HG02678 (cell line): ENCODE measurements around the gene PDLIM7.

Experiments
- ATAC-seq: cut with Tn5 transposase; IDR thresholded peaks from one replicate; pipeline ENCODE4 v1.9.1; 2021; ENCODE audit warnings: mild to moderate bottlenecking, moderate library complexity; ENCODE audit not compliant: unreplicated experiment

PDLIM7 gene

GRCh38 chr5:177524941-177525655 is 27.7 kb upstream of the PDLIM7 start:
- ATAC-seq, result no peak

DNA sequence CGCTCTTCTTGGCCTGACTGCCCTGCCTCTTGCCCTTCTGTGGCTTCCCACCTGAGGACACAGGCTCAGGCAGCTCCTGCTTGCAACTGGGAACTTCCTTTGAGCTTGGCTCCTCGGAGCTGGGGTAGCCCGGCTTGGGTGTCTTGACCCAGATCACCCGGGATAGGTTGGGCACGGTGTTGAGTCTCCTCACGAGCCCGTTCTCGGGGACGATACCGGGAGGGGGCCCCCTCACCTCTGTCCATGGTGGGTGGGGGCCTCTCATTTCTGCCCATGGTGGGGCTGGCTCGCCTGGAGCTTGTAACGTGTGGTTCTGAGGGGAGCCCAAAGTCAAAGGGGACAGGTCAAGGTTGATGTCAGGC is 27.1 kb upstream of the PDLIM7 start:
- no peak for ATAC-seq

DNA sequence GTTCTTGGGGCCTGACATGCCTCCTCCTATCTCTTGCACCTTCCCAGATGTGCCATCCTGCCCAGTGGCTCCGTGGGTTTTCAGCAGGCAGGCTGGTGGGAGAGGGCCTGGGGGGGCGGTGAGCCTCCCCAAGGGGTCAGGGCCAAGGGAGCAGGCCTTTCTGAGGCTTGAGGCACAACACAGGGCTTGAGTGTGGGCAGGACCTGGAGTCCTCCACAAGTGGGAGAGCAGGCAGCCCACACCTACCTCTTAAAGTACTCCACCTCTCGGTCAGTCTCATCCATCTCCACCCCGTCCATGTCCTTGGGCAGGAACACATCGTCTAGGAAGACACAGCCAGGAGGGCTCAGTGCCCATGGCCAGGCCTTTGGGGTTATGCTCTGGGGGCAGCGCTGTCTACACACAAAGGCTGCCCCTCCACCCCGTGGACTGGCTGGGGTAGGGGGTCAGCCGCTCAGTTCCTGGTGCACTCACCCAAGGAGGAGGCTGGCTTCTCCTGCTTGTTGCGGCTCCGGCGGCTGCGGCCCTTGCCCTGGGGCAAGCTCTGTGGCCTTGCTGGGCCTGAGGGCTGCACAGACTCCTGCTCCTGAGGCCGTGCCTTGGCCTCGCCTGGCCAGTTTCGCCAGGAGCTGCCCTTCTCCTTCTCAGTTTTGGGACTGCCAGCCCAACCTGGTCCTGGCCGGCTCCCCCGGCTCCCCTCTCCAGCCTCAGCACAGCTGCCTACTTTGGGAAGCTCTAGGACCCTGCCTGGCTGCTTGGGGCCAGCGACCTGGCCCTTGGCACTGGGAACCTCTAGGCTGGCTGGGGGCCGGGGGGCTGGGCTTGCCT is 26.5 kb upstream of the PDLIM7 start:
- ATAC-seq, result no peak

- no peak for ATAC-seq
Measured at GRCh38 chr5:177520916-177521513, 23.6 kb upstream of the PDLIM7 start.

- no peak for ATAC-seq
Measured at GRCh38 chr5:177520271-177520670, 22.9 kb upstream of the PDLIM7 start.

GRCh38 chr5:177519463-177520235 is 22.2 kb upstream of the PDLIM7 start:
- ATAC-seq, result no peak

GRCh38 chr5:177516601-177517568 is 19.5 kb upstream of the PDLIM7 start, which contains the start of gene DDX41:
DDX41 (minus strand) TSS chr5:177516961; CDS start chr5:177516945, 16 bp downstream.
- ATAC-seq, result peak; percentile 87

DNA sequence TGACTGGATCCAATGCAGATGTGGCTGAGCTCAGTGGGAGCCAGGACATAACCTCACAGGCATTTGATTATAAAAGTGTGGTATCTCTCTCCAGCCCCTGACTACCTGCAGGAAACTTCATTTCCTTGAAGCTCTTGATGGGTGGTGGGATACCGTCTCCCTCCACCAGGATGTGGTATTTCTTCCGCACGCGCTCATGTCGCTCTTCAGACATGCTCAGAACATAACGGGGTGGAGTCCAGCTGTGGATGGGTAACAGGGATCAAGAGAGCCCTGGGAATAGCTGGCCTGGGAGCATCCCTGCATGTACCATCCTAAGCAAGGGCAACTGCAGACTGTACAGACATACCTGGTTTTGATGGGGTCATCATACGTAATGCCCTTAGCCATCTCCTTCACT is 18.2 kb upstream of the PDLIM7 start:
- no peak for ATAC-seq

DNA sequence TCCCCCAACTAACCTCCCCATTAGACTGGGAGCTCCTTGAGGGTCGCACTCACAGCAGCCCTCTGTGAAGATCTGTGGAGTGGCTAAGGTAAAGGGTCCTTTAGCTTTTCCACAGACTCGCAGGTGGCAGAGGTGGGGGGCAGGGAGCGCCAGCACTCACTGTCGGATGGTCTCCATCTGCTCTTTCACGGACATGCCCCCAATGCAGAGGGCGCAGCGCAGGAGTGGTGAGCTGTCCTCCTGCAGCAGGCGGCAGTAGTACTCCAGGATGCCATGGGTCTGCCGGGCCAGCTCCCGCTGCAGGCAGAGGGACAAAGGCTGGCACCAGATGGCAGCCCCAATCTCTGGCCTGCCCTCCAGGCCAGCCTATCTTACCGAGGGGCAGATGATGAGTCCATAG is 17.1 kb upstream of the PDLIM7 start:
- no peak for ATAC-seq

DNA sequence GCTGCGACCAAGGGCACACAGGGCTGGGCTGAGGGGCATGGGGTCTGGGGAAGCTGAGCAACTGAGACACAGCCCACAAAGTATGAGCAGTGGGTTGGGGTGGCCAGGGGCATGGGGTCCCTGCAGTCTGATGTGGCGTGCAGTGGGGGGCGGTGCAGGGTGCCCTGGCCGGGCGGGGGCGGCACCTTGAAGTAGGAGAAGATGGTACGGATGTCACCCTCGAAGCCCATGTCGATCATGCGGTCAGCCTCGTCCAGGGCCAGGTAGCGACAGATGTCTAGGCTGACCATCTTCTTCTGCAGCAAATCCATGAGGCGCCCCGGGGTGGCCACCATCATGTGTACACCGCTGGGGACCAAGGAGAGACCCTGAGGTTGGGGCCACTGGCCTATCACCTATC is 16.1 kb upstream of the PDLIM7 start:
- no peak for ATAC-seq

DNA sequence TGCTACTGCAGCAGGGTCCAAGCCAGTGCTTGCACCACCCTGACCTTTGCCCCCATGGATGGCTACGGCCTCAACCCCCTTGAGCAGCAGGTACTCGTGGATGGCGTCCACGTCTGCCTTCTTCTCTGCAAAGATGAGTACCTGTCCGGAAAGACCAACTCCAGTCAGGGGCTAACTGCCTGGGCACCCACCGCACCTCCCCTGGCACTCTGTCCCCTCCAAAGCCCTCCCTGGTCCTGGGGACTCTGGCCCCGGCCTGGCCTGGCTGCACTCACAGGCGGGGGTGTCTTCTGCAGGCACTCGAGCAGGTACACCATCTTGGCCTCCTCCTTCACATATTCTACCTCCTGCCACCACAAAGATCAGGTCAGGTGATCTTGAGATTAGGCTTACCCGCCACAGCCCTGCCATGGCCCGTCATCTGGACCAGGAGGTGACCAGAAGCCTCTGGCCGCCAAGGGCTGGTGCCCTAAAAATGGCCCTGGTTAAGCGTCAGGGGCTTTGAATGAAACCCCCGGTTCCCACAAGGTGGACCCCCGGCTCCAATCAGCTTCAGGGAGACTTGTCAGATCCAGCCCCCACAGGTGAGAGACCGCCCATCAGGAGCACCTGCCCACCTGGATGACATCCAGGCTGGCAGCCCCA is 15.5 kb upstream of the PDLIM7 start:
- ATAC-seq, result no peak

- ATAC-seq, result no peak
Measured at GRCh38 chr5:177511796-177512675, 14.6 kb upstream of the PDLIM7 start.

- ATAC-seq, result no peak
Measured at GRCh38 chr5:177511181-177511580, 13.8 kb upstream of the PDLIM7 start.

GRCh38 chr5:177510567-177511053 is 13.2 kb upstream of the PDLIM7 start:
- ATAC-seq, result peak; percentile 52

GRCh38 chr5:177509991-177510566 is 12.7 kb upstream of the PDLIM7 start:
- peak; percentile 34 for ATAC-seq

- ATAC-seq, result no peak
Measured at GRCh38 chr5:177509381-177509951, 12.1 kb upstream of the PDLIM7 start, which contains the start of gene DOK3. DOK3 (minus strand) TSS chr5:177509826; CDS start chr5:177509540, 286 bp downstream.

- peak; percentile 39 for ATAC-seq
Measured at GRCh38 chr5:177508837-177509236, 11.4 kb upstream of the PDLIM7 start.
